NCI-H774 (cell line): ENCODE data around the gene CEP164.

Experiments used
- DNase-seq: peaks from one replicate; lab custom pipeline; 2025; lab: John Stamatoyannopoulos, UW

Gene CEP164

DNA sequence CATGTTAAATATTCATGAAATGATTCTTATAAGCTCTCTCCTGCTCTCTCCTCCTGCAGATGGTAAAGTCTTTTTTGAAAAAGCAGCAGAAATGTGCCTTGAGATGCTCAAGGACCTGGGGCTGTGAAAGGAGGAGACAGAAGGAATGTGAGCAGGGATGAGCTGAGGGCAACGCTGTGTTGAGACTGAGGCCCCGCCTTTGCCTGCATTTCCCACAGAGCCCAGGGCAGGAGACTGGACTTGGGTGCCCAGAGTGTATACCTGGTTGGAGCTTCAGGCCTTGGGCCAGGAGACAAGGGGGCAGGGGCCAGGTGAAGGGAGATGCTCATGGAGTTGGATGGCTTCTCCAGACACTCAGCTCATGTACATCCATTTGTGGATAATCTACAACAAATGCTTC lies 39.2 kb downstream of the CEP164 start:
- DNase-seq = no peak

DNA sequence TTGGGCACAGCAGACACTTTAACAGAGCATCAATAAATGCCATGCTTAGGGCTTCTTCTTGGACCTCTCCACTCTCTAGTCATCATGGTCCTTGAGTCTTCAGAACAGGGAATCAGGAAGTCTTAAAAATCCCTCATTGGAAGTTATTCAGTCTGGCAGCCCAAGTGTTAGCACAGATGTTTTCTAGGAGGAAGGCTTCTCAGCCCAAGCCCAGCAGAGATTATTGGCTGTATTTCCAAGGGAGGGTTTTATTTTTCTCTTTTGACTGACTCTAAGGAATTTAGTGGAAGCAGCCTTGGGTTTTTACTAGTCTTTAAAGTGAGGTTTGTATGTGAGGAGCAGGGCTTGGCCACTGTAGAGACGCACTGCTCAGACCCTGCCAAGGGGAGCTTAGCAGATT lies 41.9 kb downstream of the CEP164 start:
- DNase-seq = no peak

DNA sequence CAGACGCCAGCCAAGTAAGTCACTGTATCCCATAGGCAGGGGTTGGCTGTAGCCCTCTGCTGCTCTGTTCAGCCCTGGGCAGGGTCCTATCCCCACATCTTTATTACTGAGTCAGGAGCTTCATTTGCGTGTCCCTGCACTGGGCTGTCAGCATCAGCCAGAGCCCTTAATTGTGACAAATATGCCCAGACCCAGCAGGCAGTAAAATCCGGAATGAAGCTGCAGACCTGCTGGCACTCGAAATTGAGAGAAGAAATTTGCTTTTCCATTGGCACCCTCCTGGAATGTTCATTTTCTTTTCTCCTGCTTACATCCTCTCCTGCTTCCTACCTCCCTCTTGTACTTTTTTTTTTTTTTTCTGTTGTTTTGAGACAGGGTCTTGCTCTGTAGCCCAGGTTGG lies 43.8 kb downstream of the CEP164 start:
- no peak for DNase-seq

DNA sequence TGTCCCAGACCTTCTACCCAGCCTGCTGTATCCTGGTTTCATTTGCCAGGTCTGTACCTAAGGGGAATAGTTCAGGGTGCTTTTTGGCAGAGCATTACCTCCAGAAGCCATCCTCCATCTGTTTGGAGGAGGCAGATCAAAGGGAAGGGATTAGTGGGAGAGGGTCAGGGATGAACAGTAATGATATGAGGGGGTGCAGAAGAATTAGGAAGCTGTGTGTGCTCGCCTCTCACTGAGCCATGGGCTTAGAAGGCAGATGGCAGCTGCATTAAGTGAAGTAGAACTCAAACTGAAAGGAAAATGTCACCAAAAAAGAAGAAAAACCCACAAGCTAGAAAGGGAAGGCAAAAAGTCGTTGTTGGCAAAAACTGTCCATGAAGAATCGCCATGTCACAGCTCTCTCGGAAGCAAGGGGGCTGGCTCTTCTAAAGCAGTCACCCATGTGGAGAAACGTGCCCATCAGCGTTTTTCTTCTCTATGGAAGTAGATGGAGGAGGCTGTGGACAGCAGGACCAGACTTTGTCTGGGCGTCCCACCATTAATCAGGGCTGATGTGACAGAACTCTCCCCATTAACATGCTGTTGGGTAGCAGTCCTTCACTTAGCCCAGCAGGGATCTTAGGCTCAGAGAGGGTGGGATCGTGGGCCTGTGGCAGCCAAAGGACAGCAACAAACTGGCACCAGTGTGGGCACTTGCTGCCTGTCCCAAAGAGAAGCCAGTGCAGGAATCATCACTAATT lies 46.8 kb downstream of the CEP164 start:
- DNase-seq = no peak

DNA sequence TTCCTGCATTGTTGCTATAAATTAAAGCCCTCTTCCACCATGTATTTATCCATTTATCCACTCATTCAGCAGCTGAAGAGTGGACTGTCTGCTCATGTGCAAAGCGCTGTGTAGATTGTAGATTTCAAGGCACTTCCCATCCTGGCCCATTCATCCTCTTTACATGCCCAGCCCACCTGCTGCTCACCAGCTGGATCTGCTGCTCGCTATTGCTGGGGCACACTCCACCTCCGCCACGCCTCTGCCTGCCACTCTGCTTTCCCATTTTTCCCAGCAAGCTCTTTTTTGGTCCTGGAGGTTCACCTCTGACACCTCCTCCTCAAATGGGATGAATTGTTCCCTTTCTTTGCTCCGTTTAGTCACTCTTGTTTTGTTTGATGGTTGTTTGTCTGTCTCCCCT lies 48.3 kb downstream of the CEP164 start:
- DNase-seq = no peak

DNA sequence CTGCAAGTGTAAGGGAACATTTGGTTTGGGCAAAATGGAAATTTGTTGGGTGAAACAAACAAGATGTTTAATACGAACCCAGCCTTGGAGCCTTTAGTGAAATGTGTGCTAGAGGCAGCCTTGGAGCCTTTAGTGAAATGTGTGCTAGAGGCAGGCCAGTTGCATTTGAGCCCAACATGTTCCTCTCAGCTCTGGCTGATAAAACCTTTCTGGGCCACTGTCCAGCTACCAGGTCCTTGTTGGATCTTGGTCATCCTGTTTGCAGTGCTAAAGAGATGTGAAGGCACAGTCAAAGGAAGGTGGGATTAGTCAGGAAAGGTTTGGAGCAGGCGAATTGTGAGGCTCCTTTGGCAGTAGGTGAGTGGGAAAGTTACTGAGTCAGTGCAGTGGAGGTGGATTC lies 48.9 kb downstream of the CEP164 start:
- no peak for DNase-seq

DNA sequence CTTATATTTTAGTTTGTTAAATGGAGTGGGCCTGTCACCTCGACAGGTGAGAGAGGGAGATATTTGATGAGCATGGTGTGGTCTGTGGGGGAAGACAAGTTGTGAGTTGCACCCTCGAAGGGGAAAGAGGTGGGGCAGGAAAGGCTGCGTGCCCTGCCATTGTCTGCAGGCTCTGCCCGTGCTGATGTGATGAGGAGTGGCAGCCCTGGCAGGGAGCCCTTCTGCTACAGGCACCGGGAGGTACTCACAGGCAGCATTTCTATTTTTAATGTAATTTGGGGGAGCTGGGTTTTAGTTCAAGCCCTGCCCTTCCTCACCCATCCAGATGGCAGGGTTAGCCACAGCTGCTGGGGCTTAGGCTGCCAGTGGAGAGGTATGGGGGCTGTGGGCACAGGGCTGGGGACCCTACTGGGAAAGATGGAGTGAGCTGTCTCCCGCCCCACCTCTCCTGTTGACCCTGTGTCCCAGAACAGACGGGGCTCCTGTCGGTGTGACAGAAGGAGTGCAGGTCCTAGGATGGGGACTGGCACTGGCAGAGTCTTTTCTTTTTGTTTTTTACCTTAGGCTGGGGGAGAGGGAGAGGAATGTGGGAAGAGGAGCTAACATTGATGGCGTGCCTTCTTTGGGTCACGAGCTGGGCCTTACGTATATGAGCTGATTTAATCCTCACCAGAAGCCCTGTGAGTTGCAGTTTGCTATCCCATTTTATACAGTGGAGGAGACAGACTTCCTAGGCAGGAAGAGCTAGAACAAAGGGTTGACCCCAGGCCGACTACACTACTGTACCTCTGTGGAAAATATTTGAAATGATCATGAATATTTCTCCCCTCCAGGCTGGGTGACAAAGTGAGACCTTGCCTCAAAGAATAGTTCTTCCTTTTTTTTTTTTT lies 51.6 kb downstream of the CEP164 start:
- DNase-seq = no peak

DNA sequence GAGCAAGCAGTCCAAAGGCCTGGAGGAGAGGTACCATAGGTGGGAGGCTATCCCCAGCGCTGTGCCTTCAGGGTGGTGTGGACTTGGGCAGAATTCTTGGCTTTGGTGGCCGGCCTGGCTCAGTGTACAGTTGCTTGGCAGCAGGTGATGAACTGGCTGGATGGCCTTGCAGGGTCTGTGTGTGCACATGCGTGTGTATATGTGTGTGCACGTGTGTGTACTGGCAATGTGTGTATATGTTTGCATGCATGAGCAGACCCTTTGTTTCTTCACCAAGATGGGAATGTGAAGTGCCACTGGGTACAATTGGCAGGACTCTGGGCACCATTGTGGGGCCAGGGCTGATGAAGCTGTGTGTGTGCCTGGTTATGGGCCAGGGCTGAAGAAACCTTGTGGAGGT lies 53.0 kb downstream of the CEP164 start:
- no peak for DNase-seq

DNA sequence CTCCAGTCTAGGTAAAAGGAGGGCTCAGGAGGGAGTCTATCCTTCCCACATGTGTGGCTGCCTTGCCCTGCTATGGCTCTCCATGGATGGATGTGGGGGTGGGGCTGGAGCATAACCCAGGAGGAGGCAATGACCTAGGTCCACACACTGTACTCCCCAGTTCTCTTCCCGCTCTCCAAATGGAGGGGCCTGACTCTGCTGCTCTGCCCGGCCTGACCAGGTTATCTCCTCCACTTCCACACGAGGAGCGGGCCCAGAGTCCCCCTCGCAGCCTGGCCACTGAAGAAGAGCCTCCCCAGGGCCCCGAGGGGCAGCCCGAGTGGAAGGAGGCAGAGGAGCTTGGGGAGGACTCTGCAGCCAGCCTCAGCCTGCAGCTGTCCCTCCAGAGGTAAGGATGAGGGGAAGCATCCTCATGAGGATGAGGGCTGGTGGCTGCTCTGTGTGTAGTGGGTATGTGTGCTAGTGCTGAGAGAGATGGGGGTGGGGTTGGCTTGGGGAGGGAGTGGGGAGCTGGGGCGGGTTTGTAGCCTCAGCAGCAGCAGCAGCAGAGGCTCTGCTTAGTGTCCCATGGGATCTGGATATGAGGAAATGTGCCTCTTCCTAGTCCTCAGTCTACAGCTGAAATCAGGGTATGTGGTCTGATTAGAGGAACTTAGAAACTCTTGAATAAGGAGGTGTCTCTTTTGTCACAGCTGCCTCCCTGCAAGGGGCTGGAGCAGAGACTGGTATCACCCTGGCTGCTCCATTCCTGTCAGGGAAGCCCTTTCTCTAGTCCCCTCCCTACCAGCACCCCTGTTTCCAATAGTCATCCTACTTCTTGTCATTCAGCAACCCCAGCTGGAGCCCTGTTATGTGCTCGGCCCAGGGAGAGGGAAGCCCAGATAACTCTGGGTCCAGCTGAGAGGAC lies 54.1 kb downstream of the CEP164 start:
- DNase-seq = no peak

DNA sequence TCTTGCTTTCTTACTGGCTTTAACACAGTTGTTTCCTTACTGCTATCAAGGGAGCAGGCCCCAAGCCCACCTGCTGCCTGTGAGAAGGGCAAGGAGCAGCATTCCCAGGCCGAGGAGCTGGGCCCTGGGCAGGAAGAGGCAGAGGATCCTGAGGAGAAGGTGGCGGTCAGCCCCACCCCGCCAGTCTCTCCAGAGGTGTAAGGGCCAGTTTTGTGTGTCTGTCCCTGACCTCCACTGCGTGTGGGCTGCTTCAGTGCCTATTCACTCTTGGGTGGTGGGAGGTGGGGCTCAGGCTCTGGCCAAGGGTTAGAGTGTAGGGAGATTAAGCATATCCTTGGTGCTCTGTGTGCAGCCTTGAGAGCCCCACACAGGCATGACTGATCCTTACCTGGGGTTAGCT lies 55.1 kb downstream of the CEP164 start:
- DNase-seq = no peak

DNA sequence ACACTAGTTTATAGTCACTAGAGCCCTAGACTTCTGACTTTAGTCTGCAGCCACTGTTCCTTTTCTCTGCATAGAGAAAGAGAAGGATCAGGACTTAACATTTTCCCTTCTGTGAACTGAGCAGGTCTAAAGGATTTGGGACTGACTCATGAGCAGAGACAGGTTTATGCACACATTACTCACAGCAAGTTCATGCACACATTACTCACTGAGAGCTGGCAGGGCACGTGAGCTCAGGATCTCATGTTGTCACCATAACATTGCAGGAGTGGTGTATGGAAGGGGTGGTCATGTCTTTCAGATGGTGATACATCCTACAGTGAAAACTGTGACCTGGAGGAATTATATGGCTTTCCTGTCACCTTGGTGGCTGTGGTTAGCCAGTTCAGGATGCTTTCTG lies 56.4 kb downstream of the CEP164 start:
- DNase-seq = no peak

DNA sequence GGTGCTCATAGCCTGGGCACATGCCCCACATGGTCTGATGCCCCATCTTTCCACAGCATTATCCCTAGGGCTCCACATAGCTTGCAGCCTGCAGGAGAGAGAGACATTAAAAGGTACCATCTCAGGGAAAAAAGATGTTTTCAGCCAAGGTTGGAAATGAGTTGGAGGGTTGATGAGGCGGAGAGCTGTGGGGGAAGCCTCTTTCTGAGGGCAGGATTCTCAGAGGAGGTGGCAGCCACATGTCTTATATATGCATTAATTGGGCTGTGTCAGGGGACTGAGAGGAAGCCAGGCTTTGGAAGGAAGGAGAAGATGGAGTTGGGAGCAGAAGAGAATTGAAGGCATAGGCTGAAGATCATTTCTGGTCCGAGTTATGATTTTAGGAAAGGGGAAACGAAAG lies 57.8 kb downstream of the CEP164 start:
- DNase-seq = no peak

DNA sequence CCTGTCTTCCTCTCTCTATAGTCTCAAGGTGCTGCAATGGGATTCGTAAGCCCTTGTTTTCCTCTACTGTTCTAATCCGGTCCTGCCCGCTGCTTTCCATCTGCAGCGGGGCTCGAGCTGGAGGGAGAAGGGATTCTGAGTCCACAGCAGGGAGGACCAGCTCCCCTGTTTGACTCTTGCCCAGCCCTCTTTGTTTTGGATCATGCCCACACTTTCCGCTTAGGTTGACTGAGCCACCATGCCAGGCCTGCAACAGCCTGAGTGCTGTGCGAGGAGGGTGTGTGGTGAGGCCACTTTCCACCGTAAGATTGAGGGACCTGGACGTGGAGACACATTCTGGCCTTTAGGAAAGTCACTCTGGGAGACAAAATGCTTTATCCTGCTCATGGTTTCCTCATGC lies 58.3 kb downstream of the CEP164 start:
- DNase-seq = no peak

DNA sequence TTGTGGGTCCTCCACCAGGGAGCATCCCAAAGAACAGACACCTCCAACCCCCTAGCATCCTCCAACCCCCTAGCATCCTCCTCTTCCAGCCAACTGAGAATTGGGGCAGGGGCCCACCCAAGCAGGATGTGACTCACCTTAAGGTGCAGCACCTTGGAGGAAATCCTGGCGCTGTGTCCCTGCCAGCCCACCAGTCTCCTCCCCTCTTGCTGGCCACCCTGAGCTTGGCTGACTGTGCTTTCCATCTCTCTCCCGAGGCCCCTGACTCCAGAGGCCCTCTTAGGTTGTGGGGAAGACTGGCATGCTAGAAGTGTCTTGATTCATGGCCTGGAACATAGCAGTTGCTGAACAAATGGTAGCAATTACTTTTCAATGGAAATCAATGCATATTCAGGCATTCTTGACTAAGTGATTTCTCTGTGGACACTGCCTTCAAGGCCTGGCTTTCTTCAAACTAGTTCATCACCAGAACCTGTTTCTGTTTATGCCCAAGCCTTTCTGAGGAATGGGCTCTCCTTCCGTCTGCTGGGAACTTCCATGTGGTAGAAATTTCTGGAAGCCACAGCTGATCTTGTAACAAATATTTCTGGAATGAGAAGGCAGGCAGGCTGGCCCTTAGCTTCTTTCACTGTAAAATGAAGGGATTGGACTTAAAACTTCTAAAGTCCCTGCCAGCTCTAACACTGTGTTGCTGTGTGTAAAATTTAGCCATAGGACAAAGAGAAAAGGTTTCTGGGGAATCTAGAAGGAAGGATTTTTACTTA lies 60.5 kb downstream of the CEP164 start:
- DNase-seq = no peak

DNA sequence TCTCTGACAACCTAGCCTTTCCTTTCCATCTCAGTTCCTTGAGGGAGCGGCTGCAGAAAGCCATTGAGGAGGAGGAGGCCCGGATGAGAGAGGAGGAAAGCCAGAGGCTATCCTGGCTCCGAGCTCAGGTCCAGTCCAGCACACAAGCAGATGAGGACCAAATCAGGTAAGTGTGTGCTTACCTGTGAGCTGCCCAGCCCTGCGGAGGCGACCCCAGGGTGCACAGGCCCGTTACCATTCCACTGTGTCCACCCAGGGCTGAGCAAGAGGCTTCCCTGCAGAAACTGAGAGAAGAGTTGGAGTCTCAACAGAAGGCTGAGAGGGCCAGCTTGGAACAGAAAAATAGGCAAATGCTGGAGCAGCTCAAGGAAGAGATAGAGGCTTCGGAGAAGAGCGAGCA lies 63.1 kb downstream of the CEP164 start:
- DNase-seq = no peak

DNA sequence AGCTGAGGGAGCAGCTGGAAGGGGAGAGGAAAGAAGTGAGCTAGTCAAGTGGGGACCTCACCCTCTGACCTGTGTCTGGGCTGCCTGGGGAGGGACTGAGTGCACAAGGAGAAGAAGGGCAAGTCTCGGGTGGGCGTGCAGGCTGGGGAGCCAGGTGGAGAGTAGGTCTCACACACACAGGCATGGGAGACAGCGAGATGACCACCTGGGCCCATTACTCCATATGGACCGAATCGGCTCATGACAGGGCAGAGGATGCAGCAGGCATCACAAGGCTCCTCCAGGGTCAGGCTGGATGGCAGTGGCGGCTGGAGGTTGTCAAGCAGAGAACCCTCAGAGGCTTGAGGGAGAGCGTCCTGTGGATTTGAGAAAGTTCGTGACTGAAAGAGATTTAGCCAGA lies 63.5 kb downstream of the CEP164 start:
- DNase-seq = no peak

DNA sequence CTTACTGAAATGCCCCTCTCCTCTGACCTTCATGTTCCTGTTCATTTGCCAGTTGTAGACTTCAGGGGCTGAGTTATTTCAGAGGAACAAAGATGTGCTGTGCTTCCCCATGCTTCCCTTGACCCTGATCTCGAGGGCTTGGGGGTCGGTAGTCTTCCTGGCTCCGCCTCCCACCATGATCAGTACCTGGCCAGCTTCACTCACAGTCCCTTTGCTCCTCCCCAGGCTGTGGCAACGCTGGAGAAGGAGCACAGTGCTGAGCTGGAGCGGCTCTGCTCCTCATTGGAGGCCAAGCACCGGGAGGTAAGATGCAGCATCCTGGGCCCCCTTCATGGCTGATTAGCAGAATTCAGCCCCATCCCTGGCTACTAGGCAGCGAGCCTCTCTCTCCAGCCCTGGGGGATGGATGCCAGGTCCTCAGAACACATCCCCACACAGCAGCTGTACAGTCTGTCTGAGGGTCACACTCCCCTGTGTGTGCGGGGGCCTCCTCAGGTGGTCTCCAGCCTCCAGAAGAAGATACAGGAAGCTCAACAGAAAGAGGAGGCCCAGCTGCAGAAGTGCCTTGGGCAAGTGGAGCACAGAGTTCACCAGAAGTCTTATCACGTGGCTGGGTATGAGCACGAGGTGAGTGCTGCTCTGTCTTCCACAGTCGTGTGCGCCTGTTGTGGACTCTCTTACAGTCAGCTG lies 64.5 kb downstream of the CEP164 start:
- no peak for DNase-seq

DNA sequence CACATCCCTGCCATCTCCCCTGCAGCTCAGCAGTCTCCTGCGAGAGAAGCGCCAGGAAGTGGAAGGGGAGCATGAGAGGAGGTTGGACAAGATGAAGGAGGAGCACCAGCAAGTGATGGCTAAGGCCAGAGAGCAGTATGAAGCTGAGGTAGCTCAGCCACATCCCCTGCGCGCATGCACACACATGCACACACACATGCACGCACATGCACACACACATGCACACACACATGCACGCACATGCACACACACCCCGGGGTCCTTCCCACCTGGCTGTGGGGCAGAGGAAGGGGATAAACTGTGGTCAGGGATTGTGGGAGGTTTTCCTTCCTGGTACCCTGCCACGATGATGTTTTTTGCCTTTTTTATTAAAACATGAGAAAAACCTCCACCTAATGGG lies 65.3 kb downstream of the CEP164 start:
- no peak for DNase-seq

DNA sequence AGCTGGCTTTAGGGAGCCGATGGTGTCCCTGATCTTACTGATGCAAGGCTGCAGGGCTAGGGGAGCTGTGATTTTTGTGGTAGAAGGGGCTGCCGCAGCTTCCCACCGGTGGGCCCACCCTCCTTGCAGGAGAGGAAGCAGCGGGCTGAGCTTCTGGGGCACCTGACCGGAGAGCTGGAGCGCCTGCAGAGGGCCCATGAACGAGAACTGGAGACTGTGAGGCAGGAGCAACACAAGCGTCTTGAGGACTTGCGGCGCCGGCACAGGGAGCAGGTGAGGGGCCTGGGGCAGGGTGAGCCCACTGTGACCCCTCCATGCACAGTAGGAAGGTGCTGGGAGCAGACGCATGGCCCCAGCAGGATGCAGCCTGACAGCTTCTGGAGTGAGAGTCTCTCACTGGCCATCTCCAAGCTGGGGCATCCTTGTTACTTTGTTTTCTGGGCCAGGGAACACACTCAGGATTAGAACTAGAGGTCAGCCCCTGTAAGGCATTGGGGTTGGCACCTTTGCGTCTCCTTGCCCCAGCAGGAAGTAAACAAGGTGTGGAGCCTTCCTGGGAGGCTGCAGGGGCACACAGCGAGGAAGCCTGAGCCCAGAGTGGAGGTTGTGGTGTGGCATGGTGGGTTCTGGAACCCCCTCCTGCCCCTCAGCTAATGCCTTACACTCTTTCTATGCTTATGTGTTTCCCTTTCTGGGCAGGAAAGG lies 66.7 kb downstream of the CEP164 start:
- no peak for DNase-seq

DNA sequence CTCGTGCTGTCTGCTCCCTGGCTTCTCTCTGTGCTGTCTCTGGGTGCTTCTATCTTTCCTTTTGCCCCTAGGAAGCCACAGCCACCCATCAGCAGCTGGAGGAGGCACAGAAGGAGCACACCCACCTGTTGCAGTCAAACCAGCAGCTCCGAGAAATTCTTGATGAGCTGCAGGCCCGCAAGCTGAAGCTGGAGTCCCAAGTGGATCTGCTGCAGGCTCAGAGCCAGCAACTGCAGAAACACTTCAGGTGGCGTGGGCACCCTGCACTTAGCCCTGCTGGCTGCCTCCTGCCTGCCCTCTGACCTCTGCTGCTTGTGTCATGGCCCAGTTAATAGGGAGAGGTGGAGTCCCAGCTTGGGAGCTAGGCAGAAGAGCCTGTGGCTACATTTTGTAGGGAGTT lies 67.8 kb downstream of the CEP164 start:
- DNase-seq = no peak

DNA sequence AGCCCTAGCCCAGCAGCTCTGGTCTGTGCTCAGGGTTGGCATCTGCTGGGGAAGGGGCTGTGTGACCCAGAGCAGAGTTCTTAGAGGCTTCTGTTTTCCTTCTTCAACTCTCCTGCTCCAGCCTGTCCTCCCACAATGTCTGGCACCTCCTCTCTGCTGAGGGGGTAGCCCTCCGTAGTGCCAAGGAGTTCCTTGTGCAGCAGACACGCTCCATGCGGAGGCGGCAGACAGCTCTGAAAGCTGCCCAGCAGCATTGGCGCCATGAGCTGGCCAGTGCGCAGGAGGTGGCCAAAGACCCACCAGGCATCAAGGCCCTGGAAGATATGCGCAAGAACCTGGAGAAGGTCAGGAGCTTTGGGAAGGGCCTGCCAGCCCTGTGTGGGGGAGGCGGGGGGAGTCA lies 69.3 kb downstream of the CEP164 start:
- no peak for DNase-seq
